Karpas-422 (cell line): ENCODE measurements around the gene BICDL1. TPM values are rescaled to one million over a fixed set of nuclear protein-coding genes. Genes with fewer than 3 reads are reported as not detected.

ENCODE experiments used
- DNase-seq: peaks from one replicate; pipeline ENCODE4 v3.0.0-alpha.2; 2015
- H2AFZ ChIP-seq: fragments of 200-600 bp; sonication (generic); 2 replicates; pipeline ENCODE4 v1.6.1; 2014; ENCODE audit warnings: antibody characterized with exemption, low read length, mixed read lengths
- H3K27ac ChIP-seq: fragments of 200-600 bp; sonication (generic); 2 replicates; pipeline ENCODE4 v1.5.1; 2014; ENCODE audit warnings: mild to moderate bottlenecking, low read length, moderate library complexity
- H3K27me3 ChIP-seq: fragments of 200-600 bp; sonication (generic); 2 replicates; pipeline ENCODE4 v1.6.1; 2014; ENCODE audit warnings: low read length, mixed read lengths
- H3K36me3 ChIP-seq: fragments of 200-600 bp; sonication (generic); 2 replicates; pipeline ENCODE4 v1.6.1; 2014; ENCODE audit warnings: low read length, mixed read lengths; ENCODE audit not compliant: insufficient read depth
- H3K4me1 ChIP-seq: fragments of 200-600 bp; sonication (generic); 2 replicates; pipeline ENCODE4 v1.6.1; 2014; ENCODE audit warnings: mild to moderate bottlenecking, low read length, mixed read lengths
- H3K4me2 ChIP-seq: fragments of 200-600 bp; sonication (generic); 2 replicates; pipeline ENCODE4 v1.6.1; 2014; ENCODE audit warnings: low read length, low read depth, mild to moderate bottlenecking; ENCODE audit not compliant: poor library complexity, severe bottlenecking
- H3K4me3 ChIP-seq: fragments of 200-600 bp; sonication (generic); 2 replicates; pipeline ENCODE4 v1.5.1; 2014; ENCODE audit warnings: mild to moderate bottlenecking, antibody characterized with exemption, low read length, mixed read lengths
- H3K79me2 ChIP-seq: fragments of 200-600 bp; sonication (generic); 2 replicates; pipeline ENCODE4 v1.6.1; 2014; ENCODE audit warnings: mild to moderate bottlenecking, low read length, mixed read lengths
- H3K9ac ChIP-seq: fragments of 200-600 bp; sonication (generic); 2 replicates; pipeline ENCODE4 v1.6.0; 2014; ENCODE audit warnings: low read length
- H3K9me2 ChIP-seq: fragments of 200-600 bp; sonication (generic), shearing (Covaris generic); replicated peaks from 2 replicates; pipeline ENCODE4 v1.6.0; 2014; ENCODE audit warnings: mild to moderate bottlenecking, low read length, moderate library complexity; ENCODE audit not compliant: insufficient read depth
- H3K9me3 ChIP-seq: fragments of 300-700, 200-600 bp; sonication (generic); 2 replicates; pipeline ENCODE4 v1.6.1; 2014; ENCODE audit warnings: low read length, mixed read lengths
- H4K20me1 ChIP-seq: fragments of 200-600 bp; sonication (generic); 2 replicates; pipeline ENCODE4 v1.6.1; 2014; ENCODE audit warnings: mild to moderate bottlenecking, antibody characterized with exemption, low read length, low read depth; ENCODE audit not compliant: insufficient read depth
- total RNA-seq: library from RNA; depleted of rRNA; stranded (reverse); fragments of >200 nt; shearing (Covaris generic); gene quantifications from 2 replicates; pipeline ENCODE4 v1.2.3, GENCODE V29; 2014; ENCODE audit warnings: low replicate concordance

Gene BICDL1
- total RNA-seq, 1 experiment from 2014 or later: 28.5 TPM

DNA sequence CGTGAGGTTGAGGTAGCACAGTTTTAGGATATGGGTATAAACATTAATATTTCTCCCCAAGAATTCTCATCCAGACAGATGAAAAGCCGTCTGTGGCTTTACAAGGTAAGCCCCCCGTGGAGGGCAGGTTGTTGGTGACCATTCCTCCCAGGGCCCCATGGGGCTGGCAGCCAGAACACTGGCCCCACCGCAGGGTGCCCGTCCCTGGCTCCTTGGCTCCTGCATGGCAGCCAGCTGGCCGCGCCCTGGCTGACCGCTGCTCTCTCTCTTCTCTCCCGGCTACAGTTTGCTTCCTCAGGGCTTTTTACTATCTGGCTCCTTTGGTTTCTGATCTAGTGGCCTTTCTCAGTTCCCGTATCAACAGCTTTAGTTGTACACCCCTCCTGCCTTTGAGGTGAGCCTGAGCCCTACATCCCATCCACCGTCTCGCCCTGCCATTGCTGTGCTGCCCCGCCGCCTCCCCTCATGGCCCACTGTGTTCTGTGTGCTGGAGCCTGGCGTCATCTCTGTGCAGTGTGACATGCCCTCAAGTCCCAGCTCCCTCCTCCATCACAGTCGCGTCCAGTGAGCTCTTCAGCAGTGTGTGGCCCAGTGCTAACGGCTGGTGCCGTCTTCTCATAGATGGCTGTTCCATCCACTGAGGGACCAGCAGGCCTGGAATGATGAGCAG, 101.7 kb downstream of the BICDL1 start:
- Histone ChIP-seq H3K9me2 (no peaks in the 10 kb centered on the region), H3K27me3 (no peaks in the 10 kb centered on the region), H3K79me2 (no peaks in the 10 kb centered on the region), H4K20me1 (0 out of 2 replicates have a peak, but pooled peaks cover 7% of the 10 kb centered on the region), H2AFZ (no peak overlapping the region), H3K36me3 (no peaks in the 10 kb centered on the region; the same call in 1 of the 2 replicates), H3K27ac (no peak overlapping the region), H3K4me2 (no peak overlapping the region), H3K4me3 (no peak overlapping the region), H3K9me3 (no peaks in the 10 kb centered on the region), H3K9ac (no peak overlapping the region), H3K4me1 (peaks cover 26% of the 10 kb centered on the region)
- no peak for DNase-seq

GRCh38 chr12:120091371-120092090, 102.5 kb downstream of the BICDL1 start:
- no peak for DNase-seq

DNA sequence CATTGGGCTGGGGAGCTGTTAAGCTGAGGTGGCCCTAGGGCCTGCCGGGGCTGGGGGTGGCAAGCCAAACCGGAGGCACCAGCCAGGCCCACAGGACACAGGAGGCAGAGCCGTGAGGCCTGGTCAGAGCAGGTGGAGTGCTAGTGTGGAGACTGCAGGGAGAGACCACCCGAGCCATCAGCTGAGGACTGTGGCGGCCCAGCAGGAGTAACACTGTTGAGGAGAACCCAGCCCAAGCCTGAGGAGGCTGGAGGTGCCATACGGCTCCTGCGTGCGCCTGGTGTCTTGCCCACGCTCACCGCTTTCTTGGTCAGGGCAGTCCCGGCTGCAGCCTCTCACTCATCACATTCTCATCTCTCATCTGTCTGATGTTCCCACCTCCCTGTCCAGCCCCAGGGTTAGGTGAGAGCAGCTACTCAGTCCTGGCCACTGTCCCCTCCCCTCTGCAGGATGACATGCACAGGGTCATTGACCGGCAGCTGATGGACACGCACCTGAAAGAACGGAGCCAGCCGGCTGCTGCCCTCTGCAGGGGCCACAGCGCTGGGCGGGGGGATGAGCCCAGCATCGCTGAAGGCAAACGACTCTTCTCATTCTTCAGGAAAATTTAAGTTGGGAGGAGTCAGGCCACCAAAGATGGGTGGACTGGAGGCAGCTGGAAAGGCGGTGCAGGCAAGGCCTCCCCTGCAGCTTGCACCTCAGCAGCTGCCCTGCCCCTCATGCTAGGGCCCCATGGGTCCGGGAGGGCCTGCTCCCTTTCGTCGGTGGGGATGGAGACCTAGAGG, 103.7 kb downstream of the BICDL1 start:
- Histone ChIP-seq H3K27me3 (no peaks in the 10 kb centered on the region), H2AFZ (no peak overlapping the region), H4K20me1 (0 out of 2 replicates have a peak, but pooled peaks cover 7% of the 10 kb centered on the region), H3K9me3 (no peaks in the 10 kb centered on the region), H3K27ac (no peak overlapping the region), H3K4me3 (no peak overlapping the region), H3K9me2 (no peaks in the 10 kb centered on the region), H3K79me2 (no peaks in the 10 kb centered on the region), H3K36me3 (peaks cover 4% of the 10 kb centered on the region; the same call in 1 of the 2 replicates), H3K9ac (no peak overlapping the region), H3K4me2 (no peak overlapping the region), H3K4me1 (peaks cover 10% of the 10 kb centered on the region)
- no peak for DNase-seq

More at GRCh38 chr12:120091371-120092090, 102.5 kb downstream of the BICDL1 start:
- Histone ChIP-seq H3K4me1 (peaks cover 19% of the 10 kb centered on the region), H3K36me3 (no peaks in the 10 kb centered on the region; the same call in 1 of the 2 replicates), H3K27ac (no peak overlapping the region), H3K9me2 (no peaks in the 10 kb centered on the region), H3K79me2 (no peaks in the 10 kb centered on the region), H2AFZ (no peak overlapping the region), H3K4me3 (no peak overlapping the region), H3K27me3 (no peaks in the 10 kb centered on the region), H3K9ac (no peak overlapping the region), H3K4me2 (no peak overlapping the region), H3K9me3 (no peaks in the 10 kb centered on the region), H4K20me1 (0 out of 2 replicates have a peak, but pooled peaks cover 7% of the 10 kb centered on the region)

DNA sequence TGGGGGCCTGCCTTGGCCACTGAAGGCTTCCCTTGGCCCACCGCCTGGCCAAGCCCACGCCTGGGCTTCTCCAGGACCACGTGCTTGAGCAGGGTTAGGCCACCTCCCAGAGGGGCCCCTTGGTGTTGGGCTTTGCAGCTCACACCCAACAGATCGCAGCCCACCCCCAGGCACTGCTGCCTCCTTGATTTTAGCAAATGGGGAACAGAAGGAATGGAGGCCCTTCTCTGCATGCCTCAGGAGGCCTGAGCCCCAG, 104.2 kb downstream of the BICDL1 start:
- H3K4me3 ChIP-seq: no peak overlapping the region
- H3K27me3 ChIP-seq: no peaks in the 10 kb centered on the region
- H3K4me1 ChIP-seq: peaks cover 5% of the 10 kb centered on the region
- no peaks in the 10 kb centered on the region for H3K79me2 ChIP-seq
- H2AFZ ChIP-seq: no peak overlapping the region
- 0 out of 2 replicates have a peak, but pooled peaks cover 7% of the 10 kb centered on the region for H4K20me1 ChIP-seq
- H3K9ac ChIP-seq: no peak overlapping the region
- no peak for DNase-seq
- H3K9me3 ChIP-seq: no peaks in the 10 kb centered on the region
- H3K27ac ChIP-seq: no peak overlapping the region
- no peaks in the 10 kb centered on the region for H3K9me2 ChIP-seq
- H3K4me2 ChIP-seq: no peak overlapping the region
- peaks cover 4% of the 10 kb centered on the region for H3K36me3 ChIP-seq

GRCh38 chr12:120093592-120094355, 104.7 kb downstream of the BICDL1 start:
- Histone ChIP-seq H3K9ac (no peak overlapping the region), H3K9me2 (no peaks in the 10 kb centered on the region), H3K36me3 (peaks cover 4% of the 10 kb centered on the region)

DNA sequence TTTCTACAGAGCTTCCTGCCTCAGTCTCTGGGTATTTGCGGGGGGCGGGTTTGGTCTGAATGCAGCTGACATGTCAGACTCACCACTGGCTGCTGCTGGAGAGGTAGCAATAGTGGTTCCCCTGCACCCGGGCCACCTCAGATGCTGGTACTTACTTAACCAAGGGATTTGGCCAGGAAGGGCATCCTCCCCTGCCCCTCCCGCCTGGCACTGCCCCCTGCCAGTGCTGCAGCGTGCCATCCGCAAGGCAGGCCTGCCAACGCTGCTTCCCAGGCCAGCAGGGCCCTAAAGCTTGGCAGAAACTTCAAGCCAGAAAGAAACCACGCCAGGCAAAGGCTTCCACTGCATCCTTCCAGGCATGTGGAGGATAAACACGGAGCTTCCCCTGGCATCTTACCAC, 105.4 kb downstream of the BICDL1 start:
- Histone ChIP-seq H3K27ac (no peak overlapping the region), H3K36me3 (peaks cover 8% of the 10 kb centered on the region), H2AFZ (no peak overlapping the region), H3K4me2 (no peak overlapping the region), H3K4me1 (peaks cover 5% of the 10 kb centered on the region), H3K4me3 (no peak overlapping the region), H3K9ac (no peak overlapping the region), H3K79me2 (no peaks in the 10 kb centered on the region), H3K9me2 (no peaks in the 10 kb centered on the region), H3K9me3 (no peaks in the 10 kb centered on the region), H4K20me1 (0 out of 2 replicates have a peak, but pooled peaks cover 9% of the 10 kb centered on the region), H3K27me3 (no peaks in the 10 kb centered on the region)
- no peak for DNase-seq

More at GRCh38 chr12:120093592-120094355, 104.7 kb downstream of the BICDL1 start:
- Histone ChIP-seq H3K4me3 (no peak overlapping the region), H3K79me2 (no peaks in the 10 kb centered on the region), H3K27me3 (no peaks in the 10 kb centered on the region), H3K4me1 (peaks cover 5% of the 10 kb centered on the region), H3K4me2 (no peak overlapping the region), H3K27ac (no peak overlapping the region), H4K20me1 (0 out of 2 replicates have a peak, but pooled peaks cover 7% of the 10 kb centered on the region), H3K9me3 (no peaks in the 10 kb centered on the region), H2AFZ (no peak overlapping the region)
- no peak for DNase-seq

- H3K9me2 ChIP-seq: no peaks in the 10 kb centered on the region
- peaks cover 5% of the 10 kb centered on the region; the same call in 1 of the 2 replicates for H3K79me2 ChIP-seq
- peaks cover 8% of the 10 kb centered on the region for H3K36me3 ChIP-seq
- no peak overlapping the region for H2AFZ ChIP-seq
- H3K9ac ChIP-seq: no peak overlapping the region
- H3K4me2 ChIP-seq: no peak overlapping the region
- H4K20me1 ChIP-seq: peaks cover 17% of the 10 kb centered on the region; the same call in 1 of the 2 replicates
- no peaks in the 10 kb centered on the region for H3K27me3 ChIP-seq
- peaks cover 5% of the 10 kb centered on the region for H3K4me1 ChIP-seq
- DNase-seq: no peak
- H3K27ac ChIP-seq: no peak overlapping the region
- no peaks in the 10 kb centered on the region for H3K9me3 ChIP-seq
- no peak overlapping the region for H3K4me3 ChIP-seq
Measured at GRCh38 chr12:120095331-120095730, 106.3 kb downstream of the BICDL1 start.
